ENCODE measurements around the gene ETV3.

The ETV3 gene

GRCh38 chr1:157116737-157117103, 21.5 kb downstream of the ETV3 start:
- Histone ChIP-seq H3K9me3 (ENCODE audit: control insufficient read depth in 1 of 2, low read length in 2 of 2) (no peaks in the 10 kb centered on the region), H3K36me3 (ENCODE audit: control insufficient read depth in 1 of 2, insufficient read depth in 2 of 2, low read length in 2 of 2) (no peaks in the 10 kb centered on the region), H3K27me3 (ENCODE audit: low read depth, low read length) (no peaks in the 10 kb centered on the region), H3K4me1 (ENCODE audit: control insufficient read depth in 1 of 2, insufficient read depth in 2 of 2, low read length in 2 of 2) (no peaks in the 10 kb centered on the region), H3K27ac (ENCODE audit: low read length) (no peak overlapping the region), H3K4me3 (ENCODE audit: low read depth in 1 of 2, low read length in 2 of 2) (no peak overlapping the region)

- no peaks in the 10 kb centered on the region for H3K27me3 ChIP-seq (ENCODE audit: low read depth, low read length)
- H3K4me3 ChIP-seq (ENCODE audit: low read depth in 1 of 2, low read length in 2 of 2) = no peak overlapping the region
- H3K36me3 ChIP-seq (ENCODE audit: control insufficient read depth in 1 of 2, insufficient read depth in 2 of 2, low read length in 2 of 2) = no peaks in the 10 kb centered on the region
- H3K27ac ChIP-seq (ENCODE audit: low read length) = no peak overlapping the region
- H3K4me1 ChIP-seq (ENCODE audit: control insufficient read depth in 1 of 2, insufficient read depth in 2 of 2, low read length in 2 of 2) = no peaks in the 10 kb centered on the region
- H3K9me3 ChIP-seq (ENCODE audit: control insufficient read depth in 1 of 2, low read length in 2 of 2) = no peaks in the 10 kb centered on the region
Observed at GRCh38 chr1:157115851-157116736, 22.1 kb downstream of the ETV3 start.

- no peak overlapping the region for H3K4me3 ChIP-seq (ENCODE audit: low read depth in 1 of 2, low read length in 2 of 2)
- H3K36me3 ChIP-seq (ENCODE audit: control insufficient read depth in 1 of 2, insufficient read depth in 2 of 2, low read length in 2 of 2) = no peaks in the 10 kb centered on the region
- H3K4me1 ChIP-seq (ENCODE audit: control insufficient read depth in 1 of 2, insufficient read depth in 2 of 2, low read length in 2 of 2) = no peaks in the 10 kb centered on the region
- H3K27ac ChIP-seq (ENCODE audit: low read length) = no peak overlapping the region
- no peaks in the 10 kb centered on the region for H3K9me3 ChIP-seq (ENCODE audit: control insufficient read depth in 1 of 2, low read length in 2 of 2)
- H3K27me3 ChIP-seq (ENCODE audit: low read depth, low read length) = no peaks in the 10 kb centered on the region
Observed at GRCh38 chr1:157115429-157115838, 22.8 kb downstream of the ETV3 start.

GRCh38 chr1:157114183-157115121, 23.7 kb downstream of the ETV3 start:
- Histone ChIP-seq H3K27me3 (ENCODE audit: low read depth, low read length) (no peaks in the 10 kb centered on the region), H3K9me3 (ENCODE audit: control insufficient read depth in 1 of 2, low read length in 2 of 2) (no peaks in the 10 kb centered on the region), H3K36me3 (ENCODE audit: control insufficient read depth in 1 of 2, insufficient read depth in 2 of 2, low read length in 2 of 2) (no peaks in the 10 kb centered on the region), H3K27ac (ENCODE audit: low read length) (no peak overlapping the region), H3K4me3 (ENCODE audit: low read depth in 1 of 2, low read length in 2 of 2) (no peak overlapping the region), H3K4me1 (ENCODE audit: control insufficient read depth in 1 of 2, insufficient read depth in 2 of 2, low read length in 2 of 2) (no peaks in the 10 kb centered on the region)

GRCh38 chr1:157113631-157114030, 24.6 kb downstream of the ETV3 start:
- Histone ChIP-seq H3K27me3 (ENCODE audit: low read depth, low read length) (no peaks in the 10 kb centered on the region), H3K9me3 (ENCODE audit: control insufficient read depth in 1 of 2, low read length in 2 of 2) (no peaks in the 10 kb centered on the region), H3K4me1 (ENCODE audit: control insufficient read depth in 1 of 2, insufficient read depth in 2 of 2, low read length in 2 of 2) (no peaks in the 10 kb centered on the region), H3K36me3 (ENCODE audit: control insufficient read depth in 1 of 2, insufficient read depth in 2 of 2, low read length in 2 of 2) (no peaks in the 10 kb centered on the region), H3K27ac (ENCODE audit: low read length) (no peak overlapping the region), H3K4me3 (ENCODE audit: low read depth in 1 of 2, low read length in 2 of 2) (no peak overlapping the region)

- Histone ChIP-seq H3K4me1 (ENCODE audit: control insufficient read depth in 1 of 2, insufficient read depth in 2 of 2, low read length in 2 of 2) (no peaks in the 10 kb centered on the region), H3K9me3 (ENCODE audit: control insufficient read depth in 1 of 2, low read length in 2 of 2) (no peaks in the 10 kb centered on the region), H3K27ac (ENCODE audit: low read length) (no peak overlapping the region), H3K27me3 (ENCODE audit: low read depth, low read length) (no peaks in the 10 kb centered on the region), H3K4me3 (ENCODE audit: low read depth in 1 of 2, low read length in 2 of 2) (no peak overlapping the region), H3K36me3 (ENCODE audit: control insufficient read depth in 1 of 2, insufficient read depth in 2 of 2, low read length in 2 of 2) (no peaks in the 10 kb centered on the region)
Observed at GRCh38 chr1:157113106-157113505, 25.1 kb downstream of the ETV3 start.

GRCh38 chr1:157112186-157112867, 25.9 kb downstream of the ETV3 start:
- no peak overlapping the region for H3K4me3 ChIP-seq (ENCODE audit: low read depth in 1 of 2, low read length in 2 of 2)
- no peaks in the 10 kb centered on the region for H3K27me3 ChIP-seq (ENCODE audit: low read depth, low read length)
- no peaks in the 10 kb centered on the region for H3K36me3 ChIP-seq (ENCODE audit: control insufficient read depth in 1 of 2, insufficient read depth in 2 of 2, low read length in 2 of 2)
- H3K27ac ChIP-seq (ENCODE audit: low read length) = no peak overlapping the region
- no peaks in the 10 kb centered on the region for H3K4me1 ChIP-seq (ENCODE audit: control insufficient read depth in 1 of 2, insufficient read depth in 2 of 2, low read length in 2 of 2)
- H3K9me3 ChIP-seq (ENCODE audit: control insufficient read depth in 1 of 2, low read length in 2 of 2) = no peaks in the 10 kb centered on the region

GRCh38 chr1:157111396-157112165, 26.6 kb downstream of the ETV3 start:
- Histone ChIP-seq H3K27ac (ENCODE audit: low read length) (no peak overlapping the region), H3K9me3 (ENCODE audit: control insufficient read depth in 1 of 2, low read length in 2 of 2) (no peaks in the 10 kb centered on the region)

GRCh38 chr1:157110686-157111085, 27.5 kb downstream of the ETV3 start:
- Histone ChIP-seq H3K27ac (ENCODE audit: low read length) (no peak overlapping the region), H3K4me1 (ENCODE audit: control insufficient read depth in 1 of 2, insufficient read depth in 2 of 2, low read length in 2 of 2) (no peaks in the 10 kb centered on the region), H3K27me3 (ENCODE audit: low read depth, low read length) (no peaks in the 10 kb centered on the region), H3K4me3 (ENCODE audit: low read depth in 1 of 2, low read length in 2 of 2) (no peak overlapping the region), H3K36me3 (ENCODE audit: control insufficient read depth in 1 of 2, insufficient read depth in 2 of 2, low read length in 2 of 2) (no peaks in the 10 kb centered on the region), H3K9me3 (ENCODE audit: control insufficient read depth in 1 of 2, low read length in 2 of 2) (no peaks in the 10 kb centered on the region)

More at GRCh38 chr1:157111396-157112165, 26.6 kb downstream of the ETV3 start:
- no peaks in the 10 kb centered on the region for H3K36me3 ChIP-seq (ENCODE audit: control insufficient read depth in 1 of 2, insufficient read depth in 2 of 2, low read length in 2 of 2)
- H3K4me1 ChIP-seq (ENCODE audit: control insufficient read depth in 1 of 2, insufficient read depth in 2 of 2, low read length in 2 of 2) = no peaks in the 10 kb centered on the region
- no peaks in the 10 kb centered on the region for H3K27me3 ChIP-seq (ENCODE audit: low read depth, low read length)
- H3K4me3 ChIP-seq (ENCODE audit: low read depth in 1 of 2, low read length in 2 of 2) = no peak overlapping the region

GRCh38 chr1:157110003-157110402, 28.2 kb downstream of the ETV3 start:
- no peaks in the 10 kb centered on the region for H3K4me1 ChIP-seq (ENCODE audit: control insufficient read depth in 1 of 2, insufficient read depth in 2 of 2, low read length in 2 of 2)
- H3K36me3 ChIP-seq (ENCODE audit: control insufficient read depth in 1 of 2, insufficient read depth in 2 of 2, low read length in 2 of 2) = no peaks in the 10 kb centered on the region
- no peaks in the 10 kb centered on the region for H3K9me3 ChIP-seq (ENCODE audit: control insufficient read depth in 1 of 2, low read length in 2 of 2)
- no peak overlapping the region for H3K4me3 ChIP-seq (ENCODE audit: low read depth in 1 of 2, low read length in 2 of 2)
- no peak overlapping the region for H3K27ac ChIP-seq (ENCODE audit: low read length)
- H3K27me3 ChIP-seq (ENCODE audit: low read depth, low read length) = no peaks in the 10 kb centered on the region
